ENCODE measurements around the gene FBXW11. TPM values are rescaled to one million over a fixed set of nuclear protein-coding genes. Genes with fewer than 3 reads are reported as not detected.

FBXW11 gene
- total and polyA plus RNA-seq, 2 donors (not counting 1 experiment from before 2014, with no cell fraction given): 19.7 to 62.4 TPM

DNA sequence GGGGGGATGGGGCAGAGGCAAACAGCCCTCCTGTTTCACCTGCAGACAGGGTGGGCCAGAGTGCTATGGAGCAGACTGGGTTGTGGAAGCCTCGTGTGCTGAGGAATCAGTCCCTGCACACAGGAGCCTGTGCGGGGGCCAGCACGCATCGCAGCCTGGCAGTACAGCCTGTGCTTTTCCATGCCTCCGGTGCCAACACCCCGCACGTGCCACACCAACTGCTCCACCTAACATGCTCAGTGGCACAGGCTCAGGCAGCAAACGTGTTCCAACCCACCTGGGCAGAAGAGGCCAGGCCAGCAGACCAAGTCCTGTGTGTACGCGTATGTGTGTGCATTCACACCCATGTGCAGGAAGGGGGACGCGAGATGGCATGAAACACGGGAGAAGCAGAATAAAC, 37.4 kb upstream of the FBXW11 start:
- Histone ChIP-seq H3K27ac (ENCODE audit: low read length in 2 of 2) (no peak overlapping the region), H3K27me3 (replicated peaks in 1 of 4; ENCODE audit: control extremely low read depth in 1 of 4, control insufficient read depth in 3 of 4, insufficient read depth in 4 of 4, low read length in 3 of 4) (no peaks in the 10 kb centered on the region), H3K4me2 (replicated peaks; ENCODE audit: low read depth, low read length, poor library complexity, severe bottlenecking) (no peak overlapping the region), H3K9ac (ENCODE audit: low read length) (no peak overlapping the region), H3K9me3 (ENCODE audit: control extremely low read depth in 1 of 3, control insufficient read depth in 2 of 3, insufficient read depth in 1 of 3, low read length in 2 of 3) (no peaks in the 10 kb centered on the region), H4K20me1 (ENCODE audit: control insufficient read depth, insufficient read depth, low read length, poor library complexity, severe bottlenecking) (no peaks in the 10 kb centered on the region), H2AFZ (ENCODE audit: insufficient read depth, low read depth, low read length, poor library complexity, severe bottlenecking) (no peak overlapping the region), H3K36me3 (replicated peaks in 1 of 2; ENCODE audit: control extremely low read depth in 1 of 2, control insufficient read depth in 1 of 2, extremely low read depth in 1 of 2, insufficient read depth in 2 of 2, low read length in 1 of 2) (peaks cover 2 to 50% of the 10 kb centered on the region in 2 experiments), H3K79me2 (ENCODE audit: control insufficient read depth, insufficient read depth, low read length) (peaks cover 3% of the 10 kb centered on the region), H3K4me3 (ENCODE audit: control extremely low read depth in 1 of 5, extremely low read depth in 1 of 5, insufficient read depth in 1 of 5, low read depth in 2 of 5, low read length in 4 of 5) (no peak overlapping the region), H3K4me1 (ENCODE audit: control insufficient read depth in 2 of 2, insufficient read depth in 2 of 2, low read length in 2 of 2) (peaks cover 0 to 7% of the 10 kb centered on the region in 2 donors)
- TF ChIP-seq, protein P1, sequence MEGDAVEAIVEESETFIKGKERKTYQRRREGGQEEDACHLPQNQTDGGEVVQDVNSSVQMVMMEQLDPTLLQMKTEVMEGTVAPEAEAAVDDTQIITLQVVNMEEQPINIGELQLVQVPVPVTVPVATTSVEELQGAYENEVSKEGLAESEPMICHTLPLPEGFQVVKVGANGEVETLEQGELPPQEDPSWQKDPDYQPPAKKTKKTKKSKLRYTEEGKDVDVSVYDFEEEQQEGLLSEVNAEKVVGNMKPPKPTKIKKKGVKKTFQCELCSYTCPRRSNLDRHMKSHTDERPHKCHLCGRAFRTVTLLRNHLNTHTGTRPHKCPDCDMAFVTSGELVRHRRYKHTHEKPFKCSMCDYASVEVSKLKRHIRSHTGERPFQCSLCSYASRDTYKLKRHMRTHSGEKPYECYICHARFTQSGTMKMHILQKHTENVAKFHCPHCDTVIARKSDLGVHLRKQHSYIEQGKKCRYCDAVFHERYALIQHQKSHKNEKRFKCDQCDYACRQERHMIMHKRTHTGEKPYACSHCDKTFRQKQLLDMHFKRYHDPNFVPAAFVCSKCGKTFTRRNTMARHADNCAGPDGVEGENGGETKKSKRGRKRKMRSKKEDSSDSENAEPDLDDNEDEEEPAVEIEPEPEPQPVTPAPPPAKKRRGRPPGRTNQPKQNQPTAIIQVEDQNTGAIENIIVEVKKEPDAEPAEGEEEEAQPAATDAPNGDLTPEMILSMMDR (IDR thresholded peaks at IDR 0.05): no peak
- no peak for TF ChIP-seq EZH2 (IDR thresholded peaks at IDR 0.05; ENCODE audit: borderline replicate concordance, insufficient read depth, low read depth, low read length, poor library complexity, severe bottlenecking)
- no peak overlapping the region for H3K27ac Mint-ChIP-seq
- peaks cover 6% of the 10 kb centered on the region for H3K4me1 Mint-ChIP-seq
- H3K27me3 Mint-ChIP-seq: no peaks in the 10 kb centered on the region
- DNase-seq (no peak), ATAC-seq (ENCODE audit: low read depth) (no peak)
- H3K9me3 Mint-ChIP-seq (ENCODE audit: insufficient read depth): no peaks in the 10 kb centered on the region
- no peak overlapping the region for H3K4me3 Mint-ChIP-seq
- CTCF ChIA-PET: interaction anchor here (1.8 to 10.5 kb wide), 2 partner anchors 17 to 133 kb away, joined by 5 to 227 read pairs; no protein-coding TSS in a partner anchor
- POLR2A ChIA-PET: no interaction called here
- 97% methylated on average over 10 of the region's 13 CpGs for WGBS (ENCODE audit: insufficient coverage)
- intact Hi-C loops (cut with micrococcal nuclease): loop anchor here (5.0 kb wide), 1 partner anchor 42 kb away; no protein-coding TSS in a partner anchor

DNA sequence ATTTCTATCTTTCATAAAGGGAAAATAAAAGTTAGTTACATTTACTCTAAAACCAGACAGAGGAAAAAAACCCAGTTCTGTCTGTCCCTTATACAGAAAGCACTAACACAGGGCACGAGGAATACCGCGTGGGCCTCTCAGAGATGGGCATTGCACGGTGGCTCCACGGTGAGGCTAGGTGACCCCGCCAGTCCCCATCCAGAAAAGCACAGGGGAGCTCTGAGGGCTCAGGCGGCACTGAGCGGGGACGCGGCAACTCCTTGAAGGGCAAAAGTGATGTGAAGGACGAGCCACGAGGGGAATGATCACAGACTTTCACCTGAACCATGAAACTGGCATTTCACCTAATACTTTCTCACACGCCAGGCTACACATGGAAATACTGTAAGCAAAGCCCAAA, 35.7 kb upstream of the FBXW11 start:
- CTCF ChIA-PET: interaction anchor here (0.7 to 10.5 kb wide), 4 partner anchors 8 to 660 kb away, joined by 3 to 227 read pairs (median 4); partner anchors contain the start of gene FGF18

More for the DNA sequence above, 35.7 kb upstream of the FBXW11 start:
- Mint-ChIP-seq H3K4me3 (no peak overlapping the region), H3K27me3 (no peaks in the 10 kb centered on the region), H3K9me3 (ENCODE audit: insufficient read depth) (peaks cover 3% of the 10 kb centered on the region), H3K4me1 (peaks cover 6% of the 10 kb centered on the region), H3K27ac (no peak overlapping the region)
- POLR2A ChIA-PET: no interaction called here
- Histone ChIP-seq H3K36me3 (replicated peaks in 1 of 2; ENCODE audit: control extremely low read depth in 1 of 2, control insufficient read depth in 1 of 2, extremely low read depth in 1 of 2, insufficient read depth in 2 of 2, low read length in 1 of 2) (peaks cover 0 to 33% of the 10 kb centered on the region in 2 experiments), H3K4me3 (ENCODE audit: control extremely low read depth in 1 of 5, extremely low read depth in 1 of 5, insufficient read depth in 1 of 5, low read depth in 2 of 5, low read length in 4 of 5) (no peak overlapping the region), H3K4me2 (replicated peaks; ENCODE audit: low read depth, low read length, poor library complexity, severe bottlenecking) (no peak overlapping the region), H3K4me1 (ENCODE audit: control insufficient read depth in 2 of 2, insufficient read depth in 2 of 2, low read length in 2 of 2) (peaks cover 0 to 7% of the 10 kb centered on the region in 2 donors), H4K20me1 (ENCODE audit: control insufficient read depth, insufficient read depth, low read length, poor library complexity, severe bottlenecking) (no peaks in the 10 kb centered on the region), H2AFZ (ENCODE audit: insufficient read depth, low read depth, low read length, poor library complexity, severe bottlenecking) (no peak overlapping the region), H3K9me3 (ENCODE audit: control extremely low read depth in 1 of 3, control insufficient read depth in 2 of 3, insufficient read depth in 1 of 3, low read length in 2 of 3) (no peaks in the 10 kb centered on the region), H3K27me3 (replicated peaks in 1 of 4; ENCODE audit: control extremely low read depth in 1 of 4, control insufficient read depth in 3 of 4, insufficient read depth in 4 of 4, low read length in 3 of 4) (no peaks in the 10 kb centered on the region), H3K79me2 (ENCODE audit: control insufficient read depth, insufficient read depth, low read length) (no peaks in the 10 kb centered on the region), H3K9ac (ENCODE audit: low read length) (no peak overlapping the region), H3K27ac (ENCODE audit: low read length in 2 of 2) (no peak overlapping the region)
- TF ChIP-seq EZH2 (IDR thresholded peaks at IDR 0.05; ENCODE audit: borderline replicate concordance, insufficient read depth, low read depth, low read length, poor library complexity, severe bottlenecking): no peak
- no peak for DNase-seq
- ATAC-seq (ENCODE audit: low read depth): no peak
- 94% methylated on average over 13 of the region's 13 CpGs for WGBS (ENCODE audit: insufficient coverage)
- intact Hi-C loops (cut with micrococcal nuclease): loop anchor here (5.0 kb wide), 1 partner anchor 40 kb away; no protein-coding TSS in a partner anchor
